GM12878 (cell line): ENCODE results near the gene SAMSN1. TPM values are rescaled to one million over a fixed set of nuclear protein-coding genes. Genes with fewer than 3 reads are reported as not detected.

Experiments used
- ATAC-seq: fragments of 200-7000 bp; cut with Tn5 transposase; 3 replicates; pipeline ENCODE4 v1.9.1; 2020; ENCODE audit warnings: mild to moderate bottlenecking, moderate library complexity
- BruUV-seq: library from RNA; stranded (reverse); fragments of 400-500 nt; replicated peaks from 2 replicates; lab custom pipeline; 2021; lab: Mats Ljungman, UMichigan
- CTCF ChIA-PET: fragments of 300-600 bp; sonication (Branson Sonifier 250); formaldehyde crosslinking; extraction: SDS; loops from one replicate; lab custom pipeline; 2021; ENCODE audit warnings: inconsistent platforms; lab: Yijun Ruan, JAX
- POLR2A ChIA-PET: fragments of 350-600 bp; formaldehyde crosslinking; extraction: SDS; loops from one replicate; lab custom pipeline; 2021; ENCODE audit warnings: inconsistent platforms; lab: Charles Lee
- RAD21 ChIA-PET: fragments of 300-600 bp; sonication (Branson Sonifier 250); formaldehyde crosslinking; loops from one replicate; lab custom pipeline; 2023; ENCODE audit warnings: antibody characterized with exemption; ENCODE audit not compliant: unreplicated experiment; lab: Charles Lee
- SMC1A ChIA-PET: fragments of 300-600 bp; sonication (Branson Sonifier 250); formaldehyde crosslinking; loops from one replicate; lab custom pipeline; 2023; ENCODE audit not compliant: unreplicated experiment, uncharacterized antibody; lab: Charles Lee
- DNase-seq: peaks from one replicate; pipeline ENCODE4 v3.0.0-alpha.2; 2011; ENCODE audit warnings: low read depth, low spot score
- FAIRE-seq: peaks from 3 replicates; lab custom pipeline; 2011; peaks lifted over from hg19 to GRCh38; lab: Jason Lieb, UNC
- H2AFZ ChIP-seq: 2 replicates; pipeline ENCODE4 v1.6.0; 2011; ENCODE audit warnings: low read depth, low read length, control low read depth; ENCODE audit not compliant: control insufficient read depth
- H3K27ac ChIP-seq: 2 replicates; pipeline ENCODE4 v1.5.1; 2011; ENCODE audit warnings: control low read depth; ENCODE audit not compliant: control insufficient read depth, insufficient read depth
- H3K27me3 ChIP-seq, 2 experiments: replicated peaks in 1 of 2; 2 replicates each; pipeline versions ENCODE4 v1.6.0 to v1.6.1; 2011; ENCODE audit warnings: low read length in 1 of 2; ENCODE audit not compliant: control insufficient read depth in 2 of 2, insufficient read depth in 2 of 2
- H3K36me3 ChIP-seq, 2 experiments: 2 replicates each; pipeline ENCODE4 v1.5.1; 2011; ENCODE audit warnings: low read length in 1 of 2; ENCODE audit not compliant: control insufficient read depth in 2 of 2, insufficient read depth in 2 of 2
- H3K4me1 ChIP-seq: 2 replicates; pipeline ENCODE4 v1.6.1; 2011; ENCODE audit warnings: mild to moderate bottlenecking, low read length, moderate library complexity, mixed read lengths; ENCODE audit not compliant: control insufficient read depth, insufficient read depth
- H3K4me2 ChIP-seq: 2 replicates; pipeline ENCODE4 v1.6.0; 2011; ENCODE audit warnings: control low read depth; ENCODE audit not compliant: control insufficient read depth, insufficient read depth
- H3K4me3 ChIP-seq: fragments of 200-600 bp; sonication (generic); 2 replicates; pipeline ENCODE4 v1.5.1; 2016
- H3K79me2 ChIP-seq: 2 replicates; pipeline ENCODE4 v1.6.0; 2011; ENCODE audit warnings: low read length; ENCODE audit not compliant: control insufficient read depth, insufficient read depth
- H3K9ac ChIP-seq: 2 replicates; pipeline ENCODE4 v1.8.0; 2011; ENCODE audit warnings: low read length, control low read depth, mixed read lengths; ENCODE audit not compliant: control insufficient read depth, insufficient read depth
- H3K9me3 ChIP-seq: replicated peaks from 3 replicates; pipeline ENCODE4 v1.5.1; 2011; ENCODE audit warnings: mild to moderate bottlenecking, low read length; ENCODE audit not compliant: control insufficient read depth, insufficient read depth
- H4K20me1 ChIP-seq: 2 replicates; pipeline ENCODE4 v1.6.0; 2011; ENCODE audit not compliant: control insufficient read depth, insufficient read depth
- ATF7 ChIP-seq: fragments of 450-650 bp; IDR thresholded peaks from 2 replicates; pipeline ENCODE4 v1.6.1; 2016; ENCODE audit warnings: low read depth, mild to moderate bottlenecking
- BRCA1 ChIP-seq: IDR thresholded peaks from 2 replicates; pipeline ENCODE4 v1.6.1; 2011; ENCODE audit warnings: low read depth, low read length, improper control_type of control experiment
- CBFB ChIP-seq: IDR thresholded peaks from 2 replicates; pipeline ENCODE4 v1.6.1; 2016; ENCODE audit warnings: antibody characterized with exemption, low read depth
- CHD1 ChIP-seq: IDR thresholded peaks from 2 replicates; pipeline ENCODE4 v1.6.1; 2012; ENCODE audit warnings: low read depth, low read length, improper control_type of control experiment
- CHD2 ChIP-seq: IDR thresholded peaks from 2 replicates; pipeline ENCODE4 v1.6.1; 2011; ENCODE audit warnings: low read depth, low read length, improper control_type of control experiment, borderline replicate concordance
- EP300 ChIP-seq, 2 experiments: fragments of 150-350 bp in 1 of 2; IDR thresholded peaks; 2 replicates each; pipeline ENCODE4 v1.6.1; 2011 to 2012; ENCODE audit warnings: low read depth in 2 of 2, low read length in 2 of 2, borderline replicate concordance in 1 of 2, improper control_type of control experiment in 1 of 2, inconsistent platforms in 1 of 2; ENCODE audit not compliant: control insufficient read depth in 1 of 2
- IKZF1 ChIP-seq: fragments of 450-650 bp; conservative IDR thresholded peaks from 2 replicates; pipeline ENCODE4 v1.6.1; 2017; ENCODE audit warnings: antibody characterized with exemption, mild to moderate bottlenecking
- IKZF2 ChIP-seq, 2 experiments: fragments of 450-650 bp; IDR thresholded peaks; 2 replicates each; pipeline ENCODE4 v1.6.1; 2017; ENCODE audit warnings: mild to moderate bottlenecking in 2 of 2, moderate library complexity in 2 of 2
- JUND ChIP-seq: IDR thresholded peaks from 2 replicates; pipeline ENCODE4 v1.6.1; 2012; ENCODE audit warnings: low read depth, mild to moderate bottlenecking, low read length, improper control_type of control experiment, moderate library complexity
- MEF2A ChIP-seq: IDR thresholded peaks from 2 replicates; pipeline ENCODE4 v1.6.1; 2011; ENCODE audit warnings: low read depth, mild to moderate bottlenecking, low read length, moderate library complexity; ENCODE audit not compliant: insufficient read depth
- NBN ChIP-seq: fragments of 450-650 bp; IDR thresholded peaks from 2 replicates; pipeline ENCODE4 v1.6.1; 2016
- NR2C1 ChIP-seq: fragments of 450-650 bp; IDR thresholded peaks from 2 replicates; pipeline ENCODE4 v1.6.1; 2017; ENCODE audit warnings: antibody characterized with exemption, mild to moderate bottlenecking, moderate library complexity
- POLR2A ChIP-seq: IDR thresholded peaks from 2 replicates; pipeline ENCODE4 v1.6.1; 2011; ENCODE audit warnings: low read depth, mild to moderate bottlenecking, low read length
- RAD21 ChIP-seq: IDR thresholded peaks from 2 replicates; pipeline ENCODE4 v1.6.1; 2011; ENCODE audit warnings: mild to moderate bottlenecking, low read depth, low read length, moderate library complexity; ENCODE audit not compliant: insufficient read depth
- TARDBP ChIP-seq: IDR thresholded peaks from 2 replicates; pipeline ENCODE4 v1.6.1; 2016; ENCODE audit warnings: borderline replicate concordance
- ZNF384 ChIP-seq: IDR thresholded peaks from 2 replicates; pipeline ENCODE4 v1.6.1; 2012; ENCODE audit warnings: low read depth, mild to moderate bottlenecking, low read length, improper control_type of control experiment, borderline replicate concordance
- WGBS: methylation state at CpG from one replicate; pipeline ENCODE4 v1.1.6; 2016; ENCODE audit warnings: low lambda C conversion rate; ENCODE audit not compliant: insufficient replicate concordance, insufficient coverage; ENCODE audit errors: missing lambda C conversion rate; 5-methylcytosine and 5-hydroxymethylcytosine counted together
- in situ Hi-C: fragments of 300-500 bp; cut with MboI; formaldehyde crosslinking; loops from 9 replicates; pipeline ENCODE4 v1.14.3; 2018; ENCODE audit warnings: mixed read lengths
- intact Hi-C: fragments of 100-400 bp; cut with micrococcal nuclease; formaldehyde crosslinking; loops from one replicate; pipeline ENCODE4 v1.14.2; 2022; ENCODE audit not compliant: unreplicated experiment
- polyA plus RNA-seq, 11 experiments: library from polyadenylated mRNA; depleted of rRNA in 4 of 11; unstranded in 6 of 11; stranded (reverse) in 5 of 11; fragments of >200 nt; fragmentation: Nextera tagmentation in 4 of 11; fragmentation: Illumina TruSeq in 1 of 11; extraction: Ambion mirVana in 4 of 11; extraction: Trizol in 1 of 11; gene quantifications; 1 replicate in 1 of 11; 2 replicates in 10 of 11; pipeline versions ENCODE4 v1.2.1 to v1.2.3, GENCODE V29; 2011 to 2016; ENCODE audit warnings: inconsistent platforms in 2 of 11, missing spikeins in 2 of 11, low read depth in 1 of 11
- total RNA-seq, 4 experiments: library from RNA; depleted of rRNA in 3 of 4; stranded (reverse); fragments of >200 nt in 3 of 4; fragmentation: Illumina TruSeq in 1 of 4; extraction: Trizol in 1 of 4; gene quantifications; 2 replicates each; pipeline versions ENCODE4 v1.2.1 to v1.2.3, GENCODE V29; 2013 to 2021
- TF ChIP-seq, protein P1 (sequence below): IDR thresholded peaks from 2 replicates; pipeline ENCODE4 v1.6.1; 2011; ENCODE audit warnings: borderline replicate concordance, low read depth, mild to moderate bottlenecking, moderate library complexity, mixed read lengths, low read length; ENCODE audit not compliant: insufficient read depth; ENCODE audit errors: extremely low read length

SAMSN1 gene
- total and polyA plus RNA-seq, 10 of the 15 experiments (the other 5 are each of a cell fraction or from before 2014, with no cell fraction given): 23.2 to 102 (median 44.9) TPM

GRCh38 chr21:14454016-14455009 is 91.8 kb downstream of the SAMSN1 start (continued):
- TF ChIP-seq JUND: no peak
- no peak for TF ChIP-seq CHD1
- peak; percentile 29; the same call in 1 of the 2 replicates for TF ChIP-seq IKZF1
- peak; percentile 53; the same call in 1 of the 2 replicates for TF ChIP-seq CHD2
- no peak for TF ChIP-seq TARDBP
- TF ChIP-seq NBN: no peak
- TF ChIP-seq, protein P1, sequence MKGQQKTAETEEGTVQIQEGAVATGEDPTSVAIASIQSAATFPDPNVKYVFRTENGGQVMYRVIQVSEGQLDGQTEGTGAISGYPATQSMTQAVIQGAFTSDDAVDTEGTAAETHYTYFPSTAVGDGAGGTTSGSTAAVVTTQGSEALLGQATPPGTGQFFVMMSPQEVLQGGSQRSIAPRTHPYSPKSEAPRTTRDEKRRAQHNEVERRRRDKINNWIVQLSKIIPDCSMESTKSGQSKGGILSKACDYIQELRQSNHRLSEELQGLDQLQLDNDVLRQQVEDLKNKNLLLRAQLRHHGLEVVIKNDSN: no peak

- RAD21 ChIA-PET: interaction anchor here (0.7 to 5.8 kb wide), 35 partner anchors 9 to 1028 kb away, joined by 3 to 84 read pairs (median 4); partner anchors contain the start of gene SAMSN1
- Histone ChIP-seq H3K9ac (peak overlapping the region; percentile 78), H3K27me3 (no peaks in the 10 kb centered on the region), H4K20me1 (no peaks in the 10 kb centered on the region), H3K4me1 (peaks cover 34% of the 10 kb centered on the region), H2AFZ (peak overlapping the region; percentile 54; the same call in 1 of the 2 replicates), H3K4me2 (peak overlapping the region; percentile 52), H3K36me3 (no peaks in the 10 kb centered on the region), H3K9me3 (no peaks in the 10 kb centered on the region; the same call in 1 of the 3 replicates), H3K79me2 (no peaks in the 10 kb centered on the region; the same call in 1 of the 2 replicates), H3K27ac (peak overlapping the region; percentile 96), H3K4me3 (no peak overlapping the region)
- in situ Hi-C loops: loop anchor here (5.0 kb wide), 1 partner anchor 79 kb away; no protein-coding TSS in a partner anchor
- ATAC-seq (peak; percentile 88), FAIRE-seq (peak; percentile 93), DNase-seq (peak; percentile 96)
- POLR2A ChIA-PET: interaction anchor here (0.9 to 2.4 kb wide), 12 partner anchors 11 to 310 kb away, joined by 3 to 16 read pairs (median 5); no protein-coding TSS in a partner anchor
- 63% methylated on average over 4 of the region's 4 CpGs for WGBS
- CTCF ChIA-PET: interaction anchor here (0.7 to 6.4 kb wide), 21 partner anchors 11 to 411 kb away, joined by 3 to 46 read pairs (median 3); no protein-coding TSS in a partner anchor
- intact Hi-C loops: loop anchor here (1.0 to 5.0 kb wide), 9 partner anchors 27 to 422 kb away; no protein-coding TSS in a partner anchor
- SMC1A ChIA-PET: interaction anchor here (0.6 to 7.6 kb wide), 52 partner anchors 8 to 1877 kb away, joined by 3 to 100 read pairs (median 5); partner anchors contain the start of gene HSPA13
- BruUV-seq: TSS peak; percentile 92
- TF ChIP-seq CBFB: peak; percentile 29; the same call in 1 of the 2 replicates
- TF ChIP-seq RAD21: peak; percentile 29; the same call in 1 of the 2 replicates
- TF ChIP-seq IKZF2 (IDR thresholded peaks at IDR 0.05): peak; percentile 86 to 92
- TF ChIP-seq MEF2A: peak; percentile 98
- TF ChIP-seq CHD2: peak; percentile 82
- TF ChIP-seq ATF7: peak; percentile 97
- TF ChIP-seq EP300 (IDR thresholded peaks at IDR 0.05; ENCODE audit: borderline replicate concordance in 1 of 2, control insufficient read depth in 1 of 2, low read depth in 2 of 2, low read length in 2 of 2): peak; percentile 92 to 95
- TF ChIP-seq ZNF384: peak; percentile 82
- no peak for TF ChIP-seq NR2C1
- TF ChIP-seq POLR2A: peak; percentile 41
- peak; percentile 83 for TF ChIP-seq IKZF1
- TF ChIP-seq BRCA1: no peak
- TF ChIP-seq CHD1: no peak
Measured at GRCh38 chr21:14453339-14454015, 92.6 kb downstream of the SAMSN1 start.
